ENCODE results near the gene ARHGAP42.

The ARHGAP42 gene

GRCh38 chr11:100791103-100791502 is 104.0 kb downstream of the ARHGAP42 start:
- no peak for DNase-seq (ENCODE audit: extremely low spot score)
- POLR2A ChIA-PET, result no interaction called here
- CTCF ChIA-PET, result interaction anchor here (1.0 to 1.5 kb wide), 2 partner anchors 11 to 40 kb away, joined by 3 to 4 read pairs; no protein-coding TSS in a partner anchor
- TF ChIP-seq CTCF (IDR thresholded peaks at IDR 0.05; ENCODE audit: control extremely low read depth, extremely low read depth, low read depth, missing control alignments), result no peak

GRCh38 chr11:100791860-100792259 is 104.8 kb downstream of the ARHGAP42 start:
- ChIA-PET CTCF (interaction anchor here (1.0 to 1.5 kb wide), 2 partner anchors 10 to 41 kb away, joined by 3 to 4 read pairs; no protein-coding TSS in a partner anchor), POLR2A (no interaction called here)
- no peak for TF ChIP-seq CTCF (IDR thresholded peaks at IDR 0.05; ENCODE audit: control extremely low read depth, extremely low read depth, low read depth, missing control alignments)
- DNase-seq (ENCODE audit: extremely low spot score), result no peak

- POLR2A ChIA-PET, result no interaction called here
- no peak for DNase-seq (ENCODE audit: extremely low spot score)
- no peak for TF ChIP-seq CTCF (IDR thresholded peaks at IDR 0.05; ENCODE audit: control extremely low read depth, extremely low read depth, low read depth, missing control alignments)
- CTCF ChIA-PET, result no interaction called here
Observed at GRCh38 chr11:100793525-100793924, 106.4 kb downstream of the ARHGAP42 start.

- ChIA-PET POLR2A (no interaction called here), CTCF (interaction anchor here (1.1 kb wide), 1 partner anchor 19 kb away, joined by 4 read pairs; no protein-coding TSS in a partner anchor)
- no peak for DNase-seq (ENCODE audit: extremely low spot score)
- no peak for TF ChIP-seq CTCF (IDR thresholded peaks at IDR 0.05; ENCODE audit: control extremely low read depth, extremely low read depth, low read depth, missing control alignments)
Observed at GRCh38 chr11:100794446-100794845, 107.4 kb downstream of the ARHGAP42 start.

GRCh38 chr11:100799445-100799844 is 112.4 kb downstream of the ARHGAP42 start:
- TF ChIP-seq CTCF (IDR thresholded peaks at IDR 0.05; ENCODE audit: control extremely low read depth, extremely low read depth, low read depth, missing control alignments), result no peak
- POLR2A ChIA-PET, result no interaction called here
- DNase-seq (ENCODE audit: extremely low spot score), result no peak
- CTCF ChIA-PET, result no interaction called here

- no peak for DNase-seq (ENCODE audit: extremely low spot score)
- CTCF ChIA-PET, result no interaction called here
- POLR2A ChIA-PET, result no interaction called here
- no peak for TF ChIP-seq CTCF (IDR thresholded peaks at IDR 0.05; ENCODE audit: control extremely low read depth, extremely low read depth, low read depth, missing control alignments)
Observed at GRCh38 chr11:100800202-100800601, 113.1 kb downstream of the ARHGAP42 start.
